ENCODE measurements around the gene SH3BP4. TPM values are rescaled to one million over a fixed set of nuclear protein-coding genes. Genes with fewer than 3 reads are reported as not detected.

SH3BP4 gene
- total RNA-seq, 1 donor from 2014 or later = 53.4 TPM

- H3K4me1 ChIP-seq = peaks cover 8% of the 10 kb centered on the region
- Mint-ChIP-seq H3K4me1 (peaks cover 36% of the 10 kb centered on the region), H3K4me3 (no peak overlapping the region), H3K27ac (no peak overlapping the region), H3K9me3 (no peaks in the 10 kb centered on the region), H3K27me3 (ENCODE audit: insufficient read depth, low read depth) (peaks cover 10% of the 10 kb centered on the region), H3K36me3 (no peaks in the 10 kb centered on the region)
- H3K27ac ChIP-seq = no peak overlapping the region
- H3K4me3 ChIP-seq = no peak overlapping the region
- H4K20me1 ChIP-seq (ENCODE audit: low read depth) = no peaks in the 10 kb centered on the region
- no peak overlapping the region for H3K4me2 ChIP-seq
- no peaks in the 10 kb centered on the region for H3K36me3 ChIP-seq
- no peak for DNase-seq (ENCODE audit: low spot score)
- no peak overlapping the region for H2AFZ ChIP-seq (replicated peaks)
- no peak overlapping the region for H3K9ac ChIP-seq
- H3F3A ChIP-seq (ENCODE audit: low read depth) = no peaks in the 10 kb centered on the region
- no peaks in the 10 kb centered on the region for H3K79me2 ChIP-seq (ENCODE audit: low read depth)
- no peaks in the 10 kb centered on the region for H3K27me3 ChIP-seq
- H3K9me3 ChIP-seq (ENCODE audit: low read depth) = no peaks in the 10 kb centered on the region
- TF ChIP-seq CTCF (IDR thresholded peaks at IDR 0.05) = no peak
- no peak for TF ChIP-seq EZH2 (IDR thresholded peaks at IDR 0.05)
- TF ChIP-seq EZH2phosphoT487 (IDR thresholded peaks at IDR 0.05) = no peak
Measured at GRCh38 chr2:235096447-235096846, 144.6 kb downstream of the SH3BP4 start.

GRCh38 chr2:235097196-235097595 lies 145.4 kb downstream of the SH3BP4 start:
- Mint-ChIP-seq H3K4me3 (no peak overlapping the region), H3K9me3 (no peaks in the 10 kb centered on the region), H3K36me3 (no peaks in the 10 kb centered on the region), H3K27ac (peak overlapping the region; percentile 2), H3K27me3 (ENCODE audit: insufficient read depth, low read depth) (peaks cover 10% of the 10 kb centered on the region), H3K4me1 (peaks cover 31% of the 10 kb centered on the region)
- H2AFZ ChIP-seq (replicated peaks) = no peak overlapping the region
- H4K20me1 ChIP-seq (ENCODE audit: low read depth) = no peaks in the 10 kb centered on the region
- H3F3A ChIP-seq (ENCODE audit: low read depth) = no peaks in the 10 kb centered on the region
- no peaks in the 10 kb centered on the region for H3K9me3 ChIP-seq (ENCODE audit: low read depth)
- H3K27me3 ChIP-seq = no peaks in the 10 kb centered on the region
- no peak overlapping the region for H3K27ac ChIP-seq
- no peaks in the 10 kb centered on the region for H3K36me3 ChIP-seq
- H3K9ac ChIP-seq = no peak overlapping the region
- H3K4me1 ChIP-seq = peaks cover 8% of the 10 kb centered on the region
- no peaks in the 10 kb centered on the region for H3K79me2 ChIP-seq (ENCODE audit: low read depth)
- no peak for DNase-seq (ENCODE audit: low spot score)
- no peak overlapping the region for H3K4me3 ChIP-seq
- TF ChIP-seq EZH2phosphoT487 (IDR thresholded peaks at IDR 0.05) (no peak), CTCF (IDR thresholded peaks at IDR 0.05) (no peak), EZH2 (IDR thresholded peaks at IDR 0.05) (no peak)
- no peak overlapping the region for H3K4me2 ChIP-seq

GRCh38 chr2:235098269-235098668 lies 146.5 kb downstream of the SH3BP4 start:
- H3K4me1 ChIP-seq = peaks cover 11% of the 10 kb centered on the region
- no peaks in the 10 kb centered on the region for H3K27me3 ChIP-seq
- H3K4me2 ChIP-seq = peak overlapping the region; percentile 7
- no peak overlapping the region for H3K9ac ChIP-seq
- Mint-ChIP-seq H3K4me3 (no peak overlapping the region), H3K9me3 (peaks cover 1% of the 10 kb centered on the region), H3K27ac (no peak overlapping the region), H3K4me1 (peaks cover 30% of the 10 kb centered on the region), H3K36me3 (no peaks in the 10 kb centered on the region), H3K27me3 (ENCODE audit: insufficient read depth, low read depth) (peaks cover 10% of the 10 kb centered on the region)
- H2AFZ ChIP-seq (replicated peaks) = peak overlapping the region; percentile 18
- no peak overlapping the region for H3K27ac ChIP-seq
- H3F3A ChIP-seq (ENCODE audit: low read depth) = no peaks in the 10 kb centered on the region
- DNase-seq (ENCODE audit: low spot score) = no peak
- H4K20me1 ChIP-seq (ENCODE audit: low read depth) = no peaks in the 10 kb centered on the region
- H3K79me2 ChIP-seq (ENCODE audit: low read depth) = no peaks in the 10 kb centered on the region
- H3K36me3 ChIP-seq = no peaks in the 10 kb centered on the region
- no peaks in the 10 kb centered on the region for H3K9me3 ChIP-seq (ENCODE audit: low read depth)
- H3K4me3 ChIP-seq = no peak overlapping the region
- TF ChIP-seq CTCF (IDR thresholded peaks at IDR 0.05) (peak; percentile 5), EZH2phosphoT487 (IDR thresholded peaks at IDR 0.05) (no peak)

Data from neural progenitor cell (in vitro differentiated cells).